HG02571 (cell line): ENCODE results near the gene METTL24.

Source experiments
- ATAC-seq: cut with Tn5 transposase; IDR thresholded peaks from one replicate; pipeline ENCODE4 v1.9.1; 2021; ENCODE audit warnings: mild to moderate bottlenecking, moderate library complexity; ENCODE audit not compliant: unreplicated experiment

METTL24 gene

DNA sequence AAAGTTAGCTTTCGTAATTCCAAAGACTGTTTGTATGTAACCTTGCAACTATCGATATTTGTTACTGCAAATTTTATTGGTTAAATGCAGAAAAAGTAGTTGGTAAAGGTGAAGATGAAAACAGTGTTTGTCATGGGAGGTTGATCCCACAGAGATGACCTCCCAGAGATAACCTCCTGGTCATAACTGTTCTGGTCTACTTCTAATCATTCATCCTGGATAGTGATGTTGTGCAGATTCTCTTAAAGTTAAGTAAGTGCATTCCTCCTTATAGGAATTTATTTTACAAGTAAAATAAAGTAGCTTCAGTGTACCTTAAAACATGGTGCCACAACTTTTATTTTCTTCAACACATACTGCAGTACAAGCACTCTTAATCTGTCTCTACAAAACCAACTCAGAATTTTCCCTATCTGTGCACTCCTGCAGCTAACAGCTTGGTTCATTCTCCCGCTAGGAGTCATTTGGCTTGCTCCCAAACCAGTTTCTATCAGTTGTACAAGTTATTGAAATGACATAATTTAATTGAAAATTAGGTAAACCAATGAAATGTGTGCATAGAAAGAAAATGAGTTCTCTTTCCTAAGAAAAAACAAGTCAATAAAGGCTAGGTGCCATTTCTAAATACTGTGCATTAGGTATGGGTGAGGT lies 19.2 kb downstream of the METTL24 start:
- no peak for ATAC-seq

DNA sequence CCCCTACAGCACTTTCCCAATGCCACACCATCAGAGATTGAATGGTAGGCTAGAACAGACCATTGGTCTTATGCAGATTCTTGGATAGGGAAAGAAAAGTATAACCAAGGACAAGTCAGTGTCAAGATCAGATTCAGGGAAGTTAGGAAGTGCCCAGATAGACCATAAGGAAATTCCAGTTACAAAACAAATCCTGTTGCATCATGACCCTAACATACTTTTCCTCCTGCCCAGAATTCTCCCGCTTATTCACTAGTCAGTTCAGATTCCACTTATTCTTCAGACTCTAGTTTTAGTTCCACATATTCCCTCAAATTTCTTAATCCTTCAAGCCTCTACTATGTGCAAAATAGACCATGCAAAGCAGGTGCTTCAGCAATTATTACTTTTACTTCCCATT lies 20.7 kb downstream of the METTL24 start:
- ATAC-seq: no peak

DNA sequence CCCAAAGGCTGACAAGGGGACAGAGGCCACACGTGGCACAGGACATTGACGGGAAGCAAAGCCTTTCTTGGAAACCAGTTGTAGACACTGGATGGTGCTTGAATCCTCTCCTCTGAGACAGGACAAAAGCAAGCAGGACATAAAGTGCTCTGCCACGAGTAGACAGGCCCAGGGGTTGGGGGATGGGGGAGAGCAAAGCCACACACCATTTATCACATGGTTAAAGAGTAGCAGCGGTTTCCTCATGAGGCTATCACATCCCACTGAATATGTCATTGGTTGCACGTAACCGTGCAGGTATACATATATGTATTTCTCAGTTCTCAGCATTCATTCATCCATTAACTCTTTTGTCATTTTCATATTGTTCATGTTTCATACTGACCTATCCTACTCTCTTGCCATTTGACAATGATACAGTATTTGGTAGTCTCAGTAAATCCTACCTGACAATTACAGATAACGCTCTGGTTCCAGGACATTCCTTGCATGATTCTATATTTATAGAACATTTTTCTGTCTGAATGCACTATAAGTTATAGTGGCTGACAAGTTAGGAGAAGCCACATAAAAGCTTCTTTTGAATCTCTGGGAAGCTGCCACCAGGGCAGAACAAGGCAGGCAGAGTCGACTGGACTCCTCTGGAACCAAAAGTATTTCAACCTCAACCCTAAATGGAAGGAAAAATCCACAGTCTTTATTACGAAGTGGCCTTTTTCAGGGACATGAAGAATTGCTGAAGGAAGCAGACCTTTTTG lies 23.5 kb downstream of the METTL24 start:
- ATAC-seq: no peak

DNA sequence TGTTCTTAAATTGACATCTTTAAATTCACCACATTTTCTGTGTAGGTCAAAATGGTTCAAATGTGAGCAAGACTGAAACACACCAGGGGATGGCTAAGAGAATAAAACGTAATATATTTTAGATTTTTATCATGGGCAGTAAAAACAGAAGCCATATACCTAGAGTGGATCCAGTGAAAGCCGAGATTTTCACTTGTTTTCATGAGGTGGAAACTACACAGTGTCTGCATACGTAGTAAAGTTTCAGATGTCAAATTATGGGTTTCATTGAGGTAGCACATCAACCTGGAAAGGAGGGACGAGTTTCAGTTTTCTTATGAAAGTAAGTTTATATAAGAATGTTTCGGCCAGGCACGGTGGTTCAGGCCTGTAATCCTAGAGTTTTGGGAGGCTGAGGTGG lies 25.9 kb downstream of the METTL24 start:
- ATAC-seq: no peak

DNA sequence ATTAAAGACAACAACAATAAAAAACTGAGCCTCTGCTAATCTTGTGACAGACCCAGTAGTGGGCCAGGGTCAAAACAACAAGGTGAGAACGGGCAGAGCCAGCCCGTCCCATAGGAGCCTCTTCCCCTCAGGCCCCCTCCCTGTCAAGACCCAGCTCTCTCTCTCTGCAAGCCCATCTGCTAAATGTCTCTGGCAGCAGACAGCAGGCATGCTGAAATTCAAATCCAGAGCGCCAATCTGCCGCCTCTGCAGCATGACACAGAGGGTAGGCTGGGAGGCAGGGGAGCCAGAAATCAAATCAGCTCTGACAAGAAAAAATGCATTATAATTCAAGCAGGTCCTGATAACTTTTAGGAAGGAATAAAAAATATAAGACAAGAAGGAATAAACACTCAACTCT lies 26.3 kb downstream of the METTL24 start:
- no peak for ATAC-seq

DNA sequence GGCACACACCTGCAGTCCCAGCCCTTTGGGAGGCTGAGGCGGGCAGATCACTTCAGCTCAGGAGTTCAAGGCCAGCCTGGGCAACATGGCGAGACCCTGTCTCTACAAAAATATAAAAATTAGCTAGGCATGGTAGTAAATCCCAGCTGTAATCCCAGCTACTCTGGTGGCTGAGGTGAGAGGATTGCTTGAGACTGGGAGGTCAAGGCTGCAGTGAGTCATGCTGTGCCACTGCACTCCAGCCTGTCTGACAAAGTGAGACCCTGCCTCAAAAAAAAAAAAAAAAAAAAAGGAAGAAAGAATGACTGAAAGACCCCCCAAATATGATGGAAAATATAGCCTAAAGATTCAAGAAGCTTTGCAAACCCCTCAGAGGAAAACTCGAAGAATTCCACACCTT lies 26.8 kb downstream of the METTL24 start:
- no peak for ATAC-seq

DNA sequence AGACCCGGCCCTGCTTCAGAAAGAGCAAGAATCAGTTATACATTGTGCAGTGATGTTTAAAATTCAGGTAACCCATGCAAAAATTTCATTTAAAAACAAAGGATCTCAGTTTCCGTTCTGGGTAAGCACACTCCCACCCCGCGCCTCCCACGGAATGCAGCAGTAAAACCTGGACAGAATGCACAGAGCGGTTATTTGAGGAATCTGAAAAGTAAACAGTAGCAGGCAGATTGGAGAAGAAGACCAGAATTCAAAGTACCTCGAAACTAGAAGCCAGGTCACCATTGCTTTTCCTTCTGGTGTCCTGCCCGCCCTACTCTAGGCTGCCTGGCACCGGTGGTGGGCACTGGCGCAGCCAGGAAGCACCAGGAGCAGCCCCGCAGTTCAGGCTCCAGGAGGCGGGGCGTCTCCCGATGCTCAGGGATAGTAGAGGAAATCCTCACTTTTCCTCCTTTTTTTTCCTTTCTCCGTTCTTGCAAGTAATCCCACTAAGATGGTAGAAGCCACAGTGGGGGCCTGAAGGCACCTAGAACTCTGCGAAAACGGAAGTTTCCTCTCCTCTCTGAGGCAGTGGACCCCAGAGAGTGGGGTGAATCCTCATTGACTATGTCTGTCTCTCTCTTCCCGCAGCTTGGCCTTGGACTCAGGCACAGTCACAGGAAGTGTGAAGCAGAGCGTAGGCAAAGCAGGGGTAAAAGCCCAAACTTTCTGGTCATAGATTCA lies 28.3 kb downstream of the METTL24 start:
- no peak for ATAC-seq

DNA sequence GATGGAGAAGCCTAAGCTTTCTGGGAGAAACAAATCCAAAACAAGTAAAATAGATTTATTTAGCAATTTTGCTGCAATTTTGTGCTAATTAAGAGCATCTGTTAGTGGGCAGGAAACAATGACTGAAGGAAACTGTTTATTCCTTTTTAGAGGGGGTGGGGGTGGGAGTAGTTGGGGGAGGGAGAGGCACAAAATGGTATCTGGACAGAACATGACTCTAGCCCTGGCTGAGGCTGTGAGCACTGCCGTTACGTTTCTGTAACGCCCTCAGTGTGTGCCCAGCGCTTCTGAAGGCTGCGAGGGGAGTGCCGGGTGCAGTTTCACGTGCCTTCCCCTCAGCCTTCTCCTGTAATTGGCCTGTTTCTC lies 28.8 kb downstream of the METTL24 start:
- no peak for ATAC-seq

DNA sequence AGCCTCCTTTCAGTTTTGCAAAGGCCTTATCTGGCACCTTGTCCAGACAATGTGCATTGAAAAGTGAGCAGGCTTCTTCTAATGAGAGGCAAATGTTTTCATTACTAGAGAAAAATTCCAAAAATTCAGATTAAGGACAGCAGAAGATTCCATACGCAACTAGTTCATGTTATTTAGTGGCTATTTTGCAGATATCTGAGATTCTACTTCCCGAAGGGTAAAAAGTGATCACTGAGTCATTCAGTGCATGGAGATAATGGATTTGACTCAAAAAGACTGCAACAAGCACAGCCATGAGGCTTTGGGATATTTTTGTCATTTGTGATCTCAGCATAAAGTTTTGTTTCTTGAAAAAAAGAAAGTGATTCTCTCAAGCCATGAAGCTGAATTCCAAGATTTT lies 29.9 kb downstream of the METTL24 start:
- no peak for ATAC-seq

DNA sequence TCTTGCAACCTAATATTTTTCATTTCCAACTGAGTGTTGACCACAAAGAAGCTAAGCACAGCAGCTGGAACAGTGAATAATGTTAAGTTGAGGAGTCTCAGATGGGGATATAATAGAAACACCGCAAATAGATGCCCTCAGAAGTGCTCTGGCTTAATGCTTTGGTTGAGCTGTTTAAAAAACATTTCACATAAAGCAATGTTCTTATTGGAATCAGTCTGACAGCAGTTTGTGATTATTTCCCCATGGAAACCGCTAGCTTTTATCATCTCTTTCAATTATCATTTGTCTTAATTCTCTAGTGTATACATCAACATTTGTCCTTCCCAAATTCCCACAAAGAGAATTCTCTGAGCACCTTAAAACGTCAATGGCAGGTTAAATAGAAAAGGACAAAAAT lies 30.8 kb downstream of the METTL24 start:
- no peak for ATAC-seq

DNA sequence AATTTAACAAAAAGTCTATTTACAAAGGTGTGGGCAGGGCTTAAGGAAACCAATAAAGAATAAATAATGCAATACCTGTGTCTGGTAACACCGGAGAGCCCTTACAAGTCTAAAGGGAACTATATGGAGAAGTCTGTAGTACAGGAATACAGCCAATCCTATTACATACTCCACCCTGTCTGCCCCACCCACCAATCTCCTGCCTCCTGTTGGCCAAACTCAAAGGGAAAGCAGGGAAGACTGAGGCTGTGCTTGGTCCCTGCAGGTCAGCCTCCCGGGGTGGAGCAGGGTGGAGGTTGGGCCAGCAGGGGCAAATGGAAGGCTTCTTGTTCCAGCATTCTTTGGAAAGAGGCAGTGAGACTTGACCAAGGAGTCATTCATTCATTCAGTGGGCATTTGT lies 31.5 kb downstream of the METTL24 start:
- no peak for ATAC-seq

DNA sequence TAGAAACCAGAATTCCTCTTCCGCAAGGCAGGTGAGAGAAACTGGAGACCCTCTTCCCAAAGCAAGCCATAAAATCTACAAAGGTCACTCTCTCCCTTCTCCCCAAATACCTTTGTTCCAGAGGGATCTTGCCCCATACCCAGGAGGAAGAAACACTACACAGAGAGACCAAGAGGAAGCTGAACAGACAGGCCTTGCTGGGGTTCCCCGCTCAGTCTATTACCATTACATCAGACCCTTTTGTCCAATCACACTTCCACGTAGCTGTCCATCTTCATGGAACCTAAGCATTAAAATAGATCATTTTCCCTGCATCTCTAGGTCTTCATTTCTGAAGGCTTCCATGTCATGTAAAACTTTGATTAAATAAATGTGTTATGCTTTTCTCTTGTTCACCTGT lies 32.1 kb downstream of the METTL24 start:
- ATAC-seq: no peak

DNA sequence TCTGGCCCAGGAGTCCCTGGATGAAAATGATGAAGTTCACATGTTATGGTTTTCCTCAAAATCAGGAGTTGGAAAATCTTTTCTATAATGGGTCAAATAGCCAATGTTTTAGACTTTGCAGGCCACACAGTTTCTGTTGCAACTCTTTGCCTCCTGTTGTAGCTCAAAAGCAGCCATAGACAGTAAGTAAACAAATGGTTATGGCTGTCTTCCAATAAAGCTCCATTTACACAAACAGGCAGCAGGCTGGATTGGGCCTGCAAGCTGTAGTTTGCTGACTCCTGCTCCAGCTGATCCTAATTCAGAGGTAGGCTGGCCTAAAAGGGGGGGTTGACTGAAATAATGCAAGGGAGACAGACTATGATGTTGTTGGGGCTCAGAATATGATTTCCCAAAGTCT lies 33.0 kb downstream of the METTL24 start:
- ATAC-seq: no peak

DNA sequence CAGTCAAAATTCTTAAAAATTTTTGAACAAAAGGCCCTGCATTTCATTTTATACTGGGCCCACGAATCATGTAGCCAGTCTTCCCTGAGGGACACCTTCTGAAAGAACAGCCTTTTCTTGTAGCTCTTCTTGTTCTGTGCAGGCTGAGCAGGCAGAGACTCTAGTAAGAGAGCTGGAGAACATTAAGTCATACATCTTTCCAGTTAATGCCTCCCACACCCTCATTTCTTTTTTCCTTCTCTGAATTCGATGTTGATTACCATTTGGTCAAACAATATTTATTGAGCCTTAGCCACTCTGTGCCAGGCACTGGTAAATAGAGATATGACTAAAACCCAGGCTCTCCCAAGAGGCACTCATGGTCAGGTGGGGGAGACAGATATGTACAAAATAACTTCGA lies 33.6 kb downstream of the METTL24 start:
- ATAC-seq: no peak

DNA sequence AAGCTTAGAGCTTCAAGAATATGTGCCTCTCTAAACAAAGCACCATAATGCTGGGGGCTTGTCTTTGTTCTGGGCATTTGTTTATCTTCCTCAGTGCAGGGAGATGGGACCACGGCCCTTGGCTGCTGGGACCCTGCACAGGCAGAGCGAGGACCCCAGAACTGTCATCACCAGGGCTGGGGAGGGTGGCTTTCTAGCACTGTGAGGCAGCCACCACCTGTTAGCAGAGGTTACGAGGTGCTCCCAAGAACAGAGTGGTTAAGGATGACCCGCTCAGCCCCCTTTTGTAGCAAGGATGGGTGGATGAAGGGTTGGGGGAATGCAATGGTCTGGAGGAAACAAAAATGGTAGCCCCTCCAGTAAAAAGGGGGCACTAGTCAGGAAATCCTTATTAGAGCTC lies 34.9 kb downstream of the METTL24 start:
- no peak for ATAC-seq

DNA sequence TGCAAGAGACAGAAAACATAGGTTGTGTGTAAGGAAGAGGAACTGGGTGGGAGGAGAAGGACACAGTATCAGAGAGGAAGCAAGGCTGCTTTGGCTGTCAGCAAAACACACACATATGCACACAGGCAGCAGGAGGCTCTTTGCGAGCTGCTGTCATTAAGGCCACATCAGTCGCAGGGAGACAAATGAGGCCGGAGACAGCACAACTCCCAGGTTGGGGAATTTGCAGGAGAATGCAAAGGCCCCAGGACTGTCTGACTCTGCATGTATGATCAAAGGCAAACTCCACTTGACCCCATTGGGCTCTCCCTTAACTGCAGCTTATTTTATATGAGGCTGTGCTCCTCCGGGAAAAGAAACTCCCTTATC lies 35.3 kb downstream of the METTL24 start:
- ATAC-seq: no peak

DNA sequence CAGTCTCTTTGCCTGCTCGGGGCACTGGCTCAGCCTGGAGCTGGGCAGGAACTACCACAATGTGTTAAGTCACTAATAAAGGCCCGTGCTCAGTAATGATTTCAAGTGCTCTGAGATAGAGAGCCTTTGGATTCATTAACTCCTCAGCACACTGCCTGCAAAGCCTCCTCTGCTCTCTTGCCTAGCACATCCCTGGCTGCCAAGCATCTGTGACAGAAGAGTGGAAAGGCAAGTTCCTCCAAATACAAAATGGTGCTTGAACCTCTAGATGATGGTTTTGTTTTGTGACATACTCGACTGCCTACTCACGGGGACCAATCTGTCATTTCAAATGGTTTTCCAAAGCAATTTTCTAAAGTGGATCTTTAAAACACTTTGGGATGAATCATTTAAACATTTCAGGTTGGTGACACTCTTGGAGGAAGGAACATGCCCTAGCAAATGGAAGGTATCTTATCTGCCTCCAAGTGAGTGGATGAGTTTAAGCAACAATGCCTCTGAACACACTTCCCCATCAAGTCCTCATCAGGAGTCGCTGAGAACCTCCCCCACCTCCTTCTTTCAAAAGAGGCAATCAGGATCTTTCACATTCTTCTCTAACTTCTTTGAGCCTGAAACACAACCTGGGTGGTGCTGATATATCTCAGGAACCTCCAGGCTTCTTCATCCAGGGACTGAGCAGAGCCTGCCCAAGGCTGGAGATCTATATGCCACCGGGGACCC lies 35.8 kb downstream of the METTL24 start:
- ATAC-seq: no peak

DNA sequence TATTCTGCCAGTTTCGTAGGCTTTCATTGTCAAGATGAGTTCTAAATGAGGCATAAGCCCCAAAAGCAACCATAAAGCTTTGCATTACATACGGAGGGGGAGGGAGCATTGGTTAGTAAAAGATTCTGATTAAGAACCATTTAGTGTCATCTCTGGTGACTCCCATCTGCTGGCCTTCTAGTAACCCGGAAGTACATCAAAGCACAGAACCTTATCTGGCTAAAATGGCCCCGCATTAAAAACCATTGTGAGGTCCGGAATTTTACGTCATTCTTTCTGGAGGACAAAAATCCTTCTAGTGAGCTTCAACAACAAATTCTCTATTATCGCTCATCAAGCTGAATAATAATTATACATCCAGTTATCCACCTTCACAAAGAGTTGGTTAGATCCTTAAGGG lies 37.8 kb downstream of the METTL24 start:
- no peak for ATAC-seq

DNA sequence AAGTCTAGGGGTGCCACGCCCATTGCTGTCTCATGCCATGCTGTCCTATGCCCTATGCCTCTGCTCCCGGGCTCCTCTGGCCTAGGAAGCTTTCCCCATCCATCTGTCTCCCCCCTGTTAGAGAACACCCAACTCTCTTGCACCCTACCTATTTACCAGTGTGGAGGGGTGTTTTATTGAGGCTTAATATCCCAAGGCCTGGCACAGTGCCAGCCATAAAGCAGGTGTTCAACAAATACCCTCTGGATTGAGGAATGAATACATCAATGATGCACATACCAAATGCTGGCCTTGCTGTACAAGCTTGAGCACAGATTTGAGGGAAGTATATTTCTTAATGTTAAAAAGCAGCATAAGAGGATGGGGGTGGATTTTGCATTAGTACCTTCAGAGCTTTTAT lies 38.3 kb downstream of the METTL24 start:
- ATAC-seq: no peak

DNA sequence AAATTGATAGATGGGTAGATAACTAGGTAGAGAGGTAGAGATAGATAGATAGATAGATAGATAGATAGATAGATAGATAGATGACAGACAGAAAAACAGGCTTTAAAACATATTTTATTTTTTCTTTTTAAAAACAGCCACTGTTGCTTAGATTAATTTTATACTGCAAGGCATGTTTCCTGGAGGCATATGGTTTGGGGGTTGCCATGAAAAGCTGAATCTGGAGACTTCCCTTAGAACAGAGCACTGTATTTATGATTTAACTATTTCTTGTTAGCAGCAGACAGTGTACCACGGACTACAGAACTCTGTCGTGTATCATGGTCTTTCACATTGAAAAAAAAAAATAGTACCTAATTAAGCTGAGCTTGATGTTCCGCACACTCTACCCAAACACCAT lies 38.8 kb downstream of the METTL24 start:
- ATAC-seq: no peak

DNA sequence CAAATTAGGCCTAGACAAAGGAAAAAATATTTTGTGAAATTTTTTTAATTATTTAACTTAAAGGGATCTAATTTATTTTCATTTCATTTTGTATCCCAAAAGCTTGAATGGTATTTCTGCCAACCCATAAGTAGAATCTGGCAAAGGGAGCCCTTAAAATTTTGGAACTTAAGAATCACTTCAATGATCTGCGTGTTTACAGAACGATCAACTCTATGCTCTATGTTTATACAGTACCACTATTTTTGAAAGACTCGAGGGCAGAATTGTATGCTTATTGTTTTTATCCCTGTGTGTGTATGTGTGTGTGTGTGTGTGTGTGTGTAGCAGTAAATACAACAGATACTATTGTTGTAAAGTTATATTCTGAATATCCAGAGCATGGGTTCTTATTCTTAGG lies 39.2 kb downstream of the METTL24 start:
- no peak for ATAC-seq

DNA sequence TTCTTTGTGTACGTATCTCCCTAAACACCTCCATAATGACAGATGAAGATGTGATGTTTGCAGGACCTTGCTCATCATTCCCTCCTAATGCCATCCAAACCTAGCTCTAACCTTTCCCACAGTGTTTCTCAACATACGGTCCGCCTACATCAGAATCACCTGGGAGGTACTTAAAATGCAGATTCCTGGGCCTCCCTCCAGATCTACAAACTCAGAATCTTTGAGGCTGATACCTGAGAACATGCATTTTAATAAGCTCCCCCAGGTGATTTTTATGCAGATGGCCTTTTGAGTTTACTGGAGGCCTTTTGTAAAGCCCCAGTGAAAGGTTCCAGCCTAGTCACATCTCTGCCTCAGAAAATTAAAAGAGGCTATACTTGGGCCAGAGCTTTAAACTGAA lies 40.5 kb downstream of the METTL24 start:
- ATAC-seq: no peak
